Kasumi-1 (cell line): ENCODE measurements around the gene TRIM37.

Source experiments
- DNase-seq, 2 experiments: peaks; one replicate each; lab custom pipeline; 2025; lab: John Stamatoyannopoulos, UW

Gene TRIM37

DNA sequence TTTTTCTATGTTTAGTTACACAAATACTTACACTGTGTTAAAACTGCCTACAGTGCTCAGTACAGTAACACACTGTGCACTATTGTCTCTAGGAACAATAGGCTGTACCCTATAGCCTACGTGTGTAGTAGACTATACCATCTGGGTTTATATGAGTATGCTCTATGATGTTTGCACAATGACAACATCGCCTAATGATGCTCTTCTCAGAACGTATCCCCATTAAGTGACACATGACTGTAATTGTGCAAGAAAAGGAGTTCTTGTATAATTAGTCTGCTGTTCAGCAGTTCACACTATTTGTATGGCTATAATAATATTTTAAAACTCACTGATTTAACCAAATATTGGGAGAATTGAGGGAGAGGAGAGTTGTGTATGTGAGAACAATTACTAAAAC is 173.7 kb downstream of the TRIM37 start:
- DNase-seq: no peak
